C1 segment of cervical spinal cord (tissue), 14 donors: Measurements from ENCODE around the gene SORL1.
A peak's percentile ranks its signal among the peaks of the same experiment; 100 is the strongest.

ENCODE experiments used
- DNase-seq, 14 donors: peaks; one replicate each; lab custom pipeline; 2025; lab: John Stamatoyannopoulos, UW

Gene SORL1

DNA sequence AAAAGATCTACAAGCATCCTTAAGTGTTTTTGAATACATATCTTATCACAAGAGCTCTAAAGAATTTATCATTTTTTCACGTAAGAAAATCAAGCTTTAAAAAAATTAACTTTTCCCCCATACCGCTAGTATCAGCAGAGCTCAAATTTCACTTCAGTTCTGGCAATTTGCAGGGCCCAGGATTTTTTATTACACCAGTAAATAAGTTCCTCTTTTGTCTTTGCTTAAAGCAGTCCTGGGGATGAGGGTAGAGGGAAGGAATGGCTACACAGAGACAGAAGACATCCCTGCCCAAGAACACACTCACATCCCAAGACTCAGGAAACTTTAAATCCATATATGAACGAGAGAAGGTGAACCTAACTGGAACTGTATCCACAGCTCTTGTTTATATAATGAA lies 22.6 kb upstream of the SORL1 start:
- no peak for DNase-seq

DNA sequence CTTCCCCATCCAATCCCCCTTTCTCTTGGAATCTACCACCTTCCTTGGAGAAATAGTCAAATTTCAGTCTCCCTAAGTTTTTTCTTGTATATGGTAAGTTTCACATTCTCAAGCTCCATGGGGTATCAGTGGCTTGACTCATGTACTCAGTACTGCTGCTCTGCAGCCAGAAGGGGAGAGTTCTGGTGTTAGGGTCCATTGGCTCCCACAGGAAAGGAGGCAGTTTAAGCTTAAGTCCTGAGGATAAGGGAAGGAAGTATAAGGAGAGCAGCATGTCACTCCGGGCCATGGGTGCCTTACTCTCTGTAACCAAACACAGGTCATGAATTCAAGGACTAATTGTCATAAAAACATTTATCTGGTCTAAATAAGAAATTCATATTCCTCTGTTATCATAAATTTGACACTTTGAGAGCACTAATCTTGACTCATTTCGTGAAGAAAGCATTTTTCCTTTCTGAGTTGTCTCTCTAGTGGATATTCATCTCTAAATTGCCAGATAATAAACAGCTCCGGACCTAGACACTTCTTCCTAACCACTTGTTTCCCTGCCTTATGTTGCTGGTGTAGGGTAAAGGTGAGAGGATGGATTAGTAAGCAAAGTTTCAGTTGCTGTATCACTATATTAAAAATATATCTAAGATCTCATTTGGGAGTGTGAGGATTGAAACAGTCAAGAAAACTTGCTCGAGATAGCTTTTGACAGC lies 20.1 kb upstream of the SORL1 start:
- no peak for DNase-seq

DNA sequence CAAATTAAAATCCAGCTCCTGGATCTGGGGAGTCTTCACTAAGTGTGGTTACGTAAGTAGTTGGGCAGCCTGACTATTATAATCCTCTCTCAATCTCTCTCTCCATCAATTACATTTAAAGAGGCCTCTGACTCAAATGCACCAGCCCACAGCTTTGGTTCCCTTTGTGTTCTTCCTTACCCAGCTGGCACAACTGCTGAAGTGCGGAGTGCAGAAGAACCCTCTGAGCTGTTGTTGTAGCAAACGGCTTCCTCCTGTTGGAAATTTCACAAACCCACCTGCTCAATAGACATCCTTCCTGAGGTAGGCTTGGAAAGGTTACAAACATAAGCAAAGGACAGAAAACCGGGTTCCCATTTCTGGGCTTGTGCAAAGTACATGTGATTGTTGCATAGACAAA lies 17.0 kb upstream of the SORL1 start:
- DNase-seq = no peak

DNA sequence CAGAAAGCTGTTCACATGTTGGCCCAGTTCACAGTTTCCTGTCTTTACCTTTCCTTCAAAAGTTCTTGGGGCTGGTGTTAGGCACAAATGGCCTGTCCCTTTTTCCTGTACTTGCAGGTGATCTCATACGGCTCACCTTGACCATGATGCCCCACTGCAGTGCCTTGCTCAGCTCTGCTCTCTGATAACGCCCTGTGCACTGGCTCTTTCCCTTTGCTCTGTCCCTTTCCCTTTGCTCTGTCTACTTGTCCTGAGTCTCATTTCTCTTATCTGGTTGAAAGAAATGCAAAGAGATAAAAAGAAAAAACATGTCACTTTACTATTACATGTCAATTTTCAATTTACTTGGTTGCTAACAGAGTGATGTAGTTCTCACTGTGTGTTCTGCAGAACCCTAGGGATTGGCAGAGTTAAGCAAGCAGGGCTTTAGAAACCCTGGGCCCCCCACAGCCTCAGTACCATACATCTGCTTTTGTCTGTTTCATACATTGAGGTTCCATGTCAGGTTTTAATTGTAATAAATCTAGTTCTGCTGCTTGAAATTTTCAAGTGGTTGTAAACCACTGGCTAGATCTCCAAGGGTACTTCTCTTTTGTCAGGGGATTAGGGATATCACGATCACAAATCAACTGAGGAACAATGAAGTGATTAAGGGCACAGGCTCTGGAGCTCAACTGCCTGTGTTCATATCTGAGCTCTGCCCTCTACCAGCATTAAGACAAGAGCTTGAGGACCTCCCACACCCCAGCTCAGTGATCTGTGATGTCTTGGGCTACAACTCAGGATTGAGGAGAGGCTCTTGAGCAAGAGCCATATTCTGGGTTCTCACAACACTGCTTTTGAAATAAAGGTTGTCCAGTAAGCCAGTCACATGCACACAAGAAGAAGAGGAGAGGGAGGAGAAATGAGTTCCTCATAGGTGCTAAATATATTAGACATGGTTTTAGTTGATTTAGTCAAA lies 16.3 kb upstream of the SORL1 start:
- no peak for DNase-seq

DNA sequence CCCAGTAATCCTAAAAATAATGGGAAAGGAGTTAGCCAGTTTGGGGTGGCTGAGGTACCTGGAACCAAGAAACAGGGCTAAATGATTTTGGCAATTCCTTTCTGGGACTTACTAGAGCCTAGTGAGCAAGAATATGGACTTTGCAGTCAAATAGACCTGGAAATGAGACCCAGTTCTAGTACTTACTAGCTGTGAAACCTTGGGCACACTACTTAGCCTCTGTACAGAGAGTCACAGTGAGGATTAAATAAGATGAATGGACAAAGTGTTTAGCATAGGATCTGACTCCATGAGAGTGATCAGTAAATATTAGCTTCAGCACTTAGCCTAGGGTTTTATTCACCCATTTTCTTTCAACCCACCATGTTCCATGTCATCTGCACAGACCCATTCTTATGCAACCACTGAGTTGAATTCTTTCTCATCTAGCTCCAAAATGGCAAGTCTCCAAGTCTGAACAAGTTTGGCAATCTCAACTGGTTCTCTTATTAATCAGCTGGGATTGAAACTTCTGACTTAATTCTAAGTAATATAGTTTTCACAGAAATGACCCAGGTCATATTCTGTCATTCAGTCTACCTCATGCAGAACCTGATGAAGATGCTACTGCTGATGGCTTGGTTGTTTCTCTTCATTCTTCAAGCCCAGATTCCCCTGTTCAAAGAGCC lies 15.0 kb upstream of the SORL1 start:
- DNase-seq = no peak

DNA sequence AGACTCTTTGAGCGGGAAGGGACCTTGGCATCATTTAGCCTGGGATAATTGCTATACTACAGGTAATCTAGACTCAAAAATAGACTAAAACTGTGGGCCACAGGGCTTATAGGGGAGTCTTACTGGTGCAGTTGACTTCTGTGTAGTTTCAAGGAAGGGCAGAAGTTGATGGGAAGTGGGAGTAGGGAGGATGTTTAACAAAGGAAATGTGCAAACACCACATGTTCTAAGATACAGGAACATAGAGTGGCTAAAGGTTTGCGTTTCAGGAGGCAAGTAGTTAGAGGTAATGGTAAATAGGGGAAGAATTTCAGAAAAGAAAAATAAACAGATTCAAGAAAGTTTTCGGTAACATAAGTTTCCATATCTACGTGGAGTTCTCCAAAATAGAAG lies 14.4 kb upstream of the SORL1 start:
- DNase-seq = no peak

DNA sequence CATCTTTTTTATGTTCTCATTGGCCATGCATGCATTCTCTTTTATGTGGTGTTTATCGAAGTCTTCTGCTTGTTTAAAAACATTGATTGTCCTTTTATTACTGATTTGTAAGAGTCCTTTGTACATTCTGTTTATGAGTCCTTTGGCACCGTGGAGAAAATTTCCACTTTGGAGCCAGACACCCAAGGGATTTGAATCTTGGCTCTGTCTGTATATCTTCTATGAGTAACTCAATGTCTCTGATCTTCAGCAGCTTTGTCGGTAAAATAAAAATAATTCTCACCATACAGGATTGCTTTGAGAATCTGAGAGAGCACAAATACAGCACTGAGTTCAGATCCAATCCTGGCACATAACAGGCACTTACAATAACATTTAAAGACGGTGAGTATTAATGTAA lies 12.8 kb upstream of the SORL1 start:
- DNase-seq = no peak

DNA sequence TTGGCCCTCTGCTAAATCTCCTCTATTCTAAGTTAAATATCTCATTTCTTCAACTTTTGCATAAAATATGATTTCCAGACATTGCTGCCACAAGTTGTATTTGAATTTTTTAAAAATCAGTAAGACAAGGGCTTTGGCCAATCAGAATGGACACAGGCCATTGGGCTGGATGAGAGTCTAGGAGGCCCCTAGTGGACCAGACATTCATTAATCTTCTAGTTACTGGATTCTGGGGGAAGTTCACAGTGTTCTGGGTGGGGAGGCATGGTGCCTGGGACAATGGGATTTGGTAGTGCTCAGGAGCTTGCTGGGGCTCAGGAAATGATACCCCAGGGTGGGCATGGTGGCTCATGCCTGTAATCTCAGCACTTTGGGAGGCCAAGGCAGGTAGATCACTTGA lies 12.4 kb upstream of the SORL1 start:
- DNase-seq = no peak

DNA sequence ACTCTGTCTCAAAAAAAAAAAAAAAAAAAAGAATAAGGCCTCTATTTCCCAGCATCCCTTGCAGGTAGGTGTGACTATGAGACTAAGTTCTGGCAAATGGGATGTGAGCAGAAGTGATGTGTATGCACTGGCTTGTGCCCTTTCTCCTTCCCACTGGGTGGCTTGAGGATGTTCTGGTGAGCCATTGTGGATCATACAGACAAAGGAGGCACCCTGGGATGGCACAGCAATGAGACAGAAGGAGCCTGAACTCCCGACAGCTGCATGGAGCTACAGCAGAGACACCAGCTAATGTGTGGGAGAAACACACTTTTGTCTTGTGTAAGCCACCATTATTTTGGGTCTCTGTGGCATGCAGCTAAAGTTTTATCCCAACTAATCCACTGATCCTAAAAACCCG lies 10.6 kb upstream of the SORL1 start:
- DNase-seq = peak in 1 of 14 donors; percentile 30

DNA sequence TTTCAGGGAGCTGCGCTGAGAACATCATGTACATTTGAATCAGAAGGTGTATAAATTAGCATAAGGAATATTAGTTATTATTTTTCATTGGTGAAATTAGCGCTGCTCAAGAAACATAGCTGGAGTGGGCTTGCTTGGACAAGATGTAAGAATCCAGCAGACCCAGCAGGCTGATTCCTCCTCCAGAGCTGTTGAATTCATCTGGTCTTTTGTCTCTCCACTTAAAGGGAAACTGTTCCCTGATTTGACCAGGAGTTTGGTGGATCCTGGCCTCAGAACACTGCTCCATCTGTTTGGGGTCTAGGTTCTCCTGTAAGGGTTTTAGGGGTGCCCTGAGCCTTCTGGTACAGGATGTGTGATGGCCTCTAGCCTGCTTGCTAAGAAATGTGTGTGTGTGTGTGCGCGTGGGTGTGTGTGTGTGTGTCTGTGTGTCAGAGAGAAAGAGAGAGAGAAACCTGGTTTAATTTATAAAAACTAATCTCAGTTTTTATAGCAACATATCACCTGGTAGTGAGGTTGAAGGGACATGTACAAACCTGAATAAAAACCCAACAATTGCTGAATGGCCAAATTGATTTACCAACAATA lies 8.3 kb upstream of the SORL1 start:
- DNase-seq = peak in 1 of 14 donors; percentile 69

DNA sequence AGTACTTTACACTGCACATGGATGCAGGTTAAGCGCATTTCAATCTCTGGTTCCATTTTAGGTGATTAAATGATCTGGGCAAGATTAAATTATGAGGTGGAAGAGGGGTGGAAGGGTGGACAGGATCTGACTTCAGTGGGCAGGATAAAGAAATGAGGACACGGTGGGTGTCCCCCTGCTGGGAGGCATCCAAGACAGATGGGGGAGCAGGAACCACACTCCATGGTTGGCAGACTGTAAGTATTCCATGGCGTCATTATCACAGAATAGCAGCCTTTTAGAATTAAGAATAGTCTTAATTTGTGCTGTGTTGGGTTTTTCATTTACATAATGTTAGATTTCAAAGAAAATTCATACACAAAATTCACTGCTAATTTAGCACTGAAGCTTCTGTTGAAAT lies 7.6 kb upstream of the SORL1 start:
- DNase-seq = peak in 1 of 14 donors; percentile 68

DNA sequence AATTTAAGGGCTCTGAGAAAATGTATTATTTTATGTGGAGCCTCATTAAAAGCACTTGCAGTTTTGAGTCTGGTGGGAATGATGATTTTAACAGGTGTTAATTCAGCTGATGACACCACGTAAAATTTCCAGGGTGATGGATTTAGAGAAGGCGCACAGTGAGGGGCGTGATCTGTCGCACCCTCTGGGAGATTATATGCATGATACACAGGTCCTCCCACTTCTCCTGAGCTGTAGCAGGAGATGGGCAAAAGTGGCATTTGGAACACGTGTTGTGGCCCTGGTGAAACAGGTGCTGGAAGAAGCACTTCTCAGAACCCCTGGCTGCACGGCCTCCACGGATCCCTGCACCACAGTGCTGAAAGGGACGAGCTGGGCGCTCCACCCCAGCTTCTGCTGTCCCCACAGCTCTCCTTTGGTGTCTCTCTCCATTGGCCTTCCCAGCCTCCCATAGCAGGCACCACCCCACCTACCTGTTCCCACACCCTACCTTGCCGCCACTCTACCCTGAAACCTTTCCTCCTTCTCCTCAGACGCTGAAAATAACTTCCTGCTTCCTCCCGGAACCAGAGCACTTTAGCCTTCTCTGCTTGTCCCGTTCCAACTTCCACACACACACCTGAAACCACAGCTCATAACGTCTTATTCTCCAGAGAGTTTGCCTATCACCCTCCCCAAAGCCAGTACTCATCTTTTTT lies 6.9 kb upstream of the SORL1 start:
- DNase-seq = peak in 1 of 14 donors; percentile 57

DNA sequence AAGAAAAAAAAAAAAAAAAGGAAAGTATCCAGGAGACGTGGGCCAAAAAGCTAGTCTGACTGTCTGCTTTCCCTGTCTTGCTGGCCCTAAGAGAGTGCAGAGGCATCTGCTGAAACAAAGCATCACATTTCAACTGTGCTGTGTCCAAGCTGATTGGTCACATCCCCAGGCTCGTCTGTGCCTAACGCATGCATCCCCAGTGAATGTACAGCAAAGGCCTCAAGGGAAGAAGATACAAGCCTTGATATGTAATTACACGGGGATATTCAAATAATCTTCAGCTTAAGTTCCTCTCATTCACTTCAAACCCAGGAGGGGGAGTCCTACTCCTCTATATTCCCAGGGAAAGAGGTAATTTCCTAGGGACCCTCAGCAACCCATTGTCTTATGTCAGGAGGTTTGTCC lies 5.4 kb upstream of the SORL1 start:
- no peak for DNase-seq

DNA sequence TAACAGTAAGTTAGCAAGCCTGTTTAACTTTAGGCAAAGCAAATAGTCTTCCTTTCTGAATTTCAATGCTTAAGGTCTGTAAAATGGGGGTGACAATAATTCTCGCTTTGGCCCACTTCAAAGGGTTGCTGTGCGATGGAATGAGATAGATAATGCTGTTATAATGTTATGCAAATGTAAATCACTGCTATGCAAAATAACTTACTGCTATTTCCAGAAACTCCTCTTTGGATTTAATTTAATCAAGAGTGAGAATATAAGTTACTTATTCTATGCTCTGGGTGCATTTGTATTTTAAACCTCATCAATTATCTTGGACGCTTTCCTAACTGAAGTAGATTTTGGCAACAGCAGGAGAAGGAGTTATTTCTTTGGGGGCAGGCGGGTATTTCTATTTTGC lies 4.1 kb upstream of the SORL1 start:
- no peak for DNase-seq

DNA sequence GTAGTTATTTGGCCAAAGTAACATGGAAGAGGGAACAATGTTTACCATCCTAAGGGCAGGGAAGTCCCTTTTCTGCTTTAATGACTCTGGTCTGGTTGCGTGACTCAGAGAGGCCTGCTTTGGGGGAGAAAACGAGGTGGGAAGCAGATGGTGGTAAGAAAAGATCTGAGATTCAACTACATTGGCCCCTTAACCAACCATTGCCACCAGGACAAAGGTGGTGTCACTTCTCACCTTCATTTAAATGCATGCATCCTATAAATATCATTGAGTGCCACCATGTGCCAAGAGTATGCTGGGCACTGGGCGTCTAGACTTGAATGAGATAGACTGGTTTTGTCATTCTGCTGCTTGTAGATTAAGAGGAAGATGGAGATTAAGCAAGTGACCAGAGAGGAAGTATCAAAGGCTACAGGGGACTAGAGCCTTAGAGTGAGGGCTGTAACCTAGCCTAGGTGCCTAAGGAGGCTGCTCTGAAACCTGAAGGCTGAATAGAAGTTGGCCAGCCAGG lies 3.6 kb upstream of the SORL1 start:
- no peak for DNase-seq

DNA sequence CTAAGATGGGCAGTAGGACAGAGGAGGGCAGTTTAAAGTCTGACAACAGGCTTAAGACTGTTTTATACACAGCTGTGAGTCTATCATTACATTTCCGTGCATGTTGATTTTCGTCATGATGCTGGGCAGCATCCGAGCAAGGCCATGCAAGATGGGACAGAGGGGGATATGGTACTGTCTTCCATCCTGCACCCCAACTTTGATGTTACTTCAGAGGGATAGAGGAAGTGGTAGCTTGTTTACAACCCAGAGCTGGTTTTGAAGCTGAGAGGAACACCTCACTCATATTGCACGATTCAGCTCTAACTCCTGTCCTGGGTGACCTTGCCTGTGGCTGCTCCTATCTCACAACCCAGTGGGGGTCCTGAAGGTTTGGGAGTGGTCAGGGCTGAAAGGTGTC lies 3.0 kb upstream of the SORL1 start:
- DNase-seq = no peak

DNA sequence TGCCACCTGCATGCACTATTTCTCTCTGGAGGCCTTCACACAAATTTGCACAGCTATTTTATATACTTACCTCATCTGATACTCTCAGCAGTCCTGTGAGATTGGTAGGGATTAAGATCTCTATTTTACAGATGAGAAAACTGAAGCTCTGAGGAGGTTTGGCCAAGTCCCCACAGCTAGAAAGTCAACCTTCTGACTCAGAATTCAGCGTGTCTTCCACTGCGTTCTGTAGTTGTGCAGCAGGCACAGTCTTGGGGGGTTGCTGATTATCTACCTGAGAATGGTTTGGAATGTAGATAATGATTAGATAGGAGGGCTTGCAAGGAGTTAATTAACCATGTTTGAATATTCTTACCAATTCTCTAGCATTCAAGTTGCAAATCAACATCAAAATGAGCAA lies 2.5 kb upstream of the SORL1 start:
- DNase-seq = no peak

DNA sequence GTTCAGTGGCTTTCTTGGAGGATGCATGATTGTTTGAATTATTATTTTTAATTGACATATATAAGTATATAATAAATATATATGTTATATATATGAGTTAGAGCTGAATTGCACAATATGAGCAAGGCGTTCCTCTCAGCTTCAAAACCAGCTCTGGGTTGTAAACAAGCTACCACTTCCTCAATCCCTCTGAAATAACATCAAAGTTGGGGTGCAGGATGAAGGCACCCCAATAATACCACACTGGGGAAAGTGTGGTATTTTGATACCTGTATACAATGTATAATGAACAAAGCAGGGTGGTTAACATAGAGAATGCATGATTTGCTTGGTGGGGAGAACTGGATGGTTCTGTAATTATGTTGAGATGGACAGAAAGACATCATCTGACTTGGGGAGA lies 1.7 kb upstream of the SORL1 start:
- no peak for DNase-seq

DNA sequence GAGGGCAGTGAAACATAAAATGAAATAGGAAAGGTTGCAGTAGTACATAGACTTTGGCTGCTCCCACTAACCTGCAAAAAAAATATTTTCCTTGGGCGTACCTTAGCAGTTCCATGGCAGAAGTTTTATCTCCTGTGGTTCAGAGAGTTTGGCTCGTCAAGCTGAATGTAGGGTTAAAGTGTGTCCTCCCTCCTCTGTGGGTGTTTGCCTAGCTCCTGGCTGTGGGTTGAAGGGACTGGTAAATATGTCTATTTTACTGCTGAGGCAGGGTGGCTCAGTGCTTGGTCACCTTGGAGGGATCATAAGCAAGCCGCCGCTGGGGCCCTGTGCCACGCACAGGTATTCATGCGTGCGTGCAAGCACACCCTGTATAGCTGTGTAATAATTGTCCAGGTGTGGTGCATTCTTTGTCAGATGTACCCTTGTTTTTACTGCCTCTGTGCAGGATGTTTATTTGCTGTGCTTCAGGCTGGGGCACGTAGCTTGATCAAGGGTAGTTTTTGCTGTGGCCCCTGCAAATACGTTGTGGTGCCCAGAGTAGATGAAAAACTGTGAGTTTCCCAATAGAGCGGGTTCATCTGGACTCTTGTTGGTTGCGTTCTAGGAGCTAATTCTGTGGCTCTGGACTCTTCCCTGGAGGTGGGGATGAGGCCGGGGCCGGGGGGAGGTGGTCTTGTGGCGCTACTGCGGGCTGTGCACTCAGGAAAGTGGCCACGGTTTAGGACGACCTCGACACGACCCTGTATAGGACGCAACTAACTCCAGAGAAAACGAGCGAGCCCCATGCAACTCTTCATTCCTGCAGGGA lies 732 bp upstream of the SORL1 start:
- peak in 1 of 14 donors; percentile 43 for DNase-seq

DNA sequence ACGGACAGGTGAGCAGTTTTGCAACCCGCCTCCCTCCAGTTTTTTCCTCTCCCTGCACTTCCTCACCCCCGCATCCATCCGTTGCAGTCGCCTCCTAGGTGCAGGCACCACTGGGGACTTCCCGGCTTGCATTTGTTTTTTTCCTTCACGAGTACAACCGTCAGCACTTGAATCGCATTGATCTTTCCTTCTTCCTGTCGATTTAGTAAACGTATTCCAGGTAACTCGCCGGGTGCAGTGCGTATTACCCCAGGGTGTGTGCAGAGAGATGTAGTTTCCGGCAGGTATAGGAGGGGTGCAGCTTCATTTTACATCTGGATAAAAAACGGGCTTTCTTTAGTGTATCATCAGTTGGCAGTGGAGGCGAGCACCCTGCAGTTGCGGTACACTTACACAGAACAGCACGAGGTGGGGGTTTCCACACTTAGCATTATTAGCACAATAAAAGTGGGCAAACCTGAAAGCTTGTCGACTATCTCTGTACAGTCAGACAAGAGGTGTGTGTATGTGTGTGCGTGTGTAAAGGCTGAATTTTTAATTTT lies 566 bp downstream of the SORL1 start, which contains the start of gene SORL1-AS1:
TSS of gene SORL1-AS1 (minus strand) at position 359 of the 542 bp plus-strand sequence.
- peak in 1 of 14 donors; percentile 71 for DNase-seq
